ENCODE results near the gene DBP.
A peak's percentile ranks its signal among the peaks of the same experiment; 100 is the strongest.
"Not testable (repeated sequence)": the region's sequence is repeated elsewhere in the genome, so short reads cannot be mapped to it uniquely, and the experiment has no call there.

Gene DBP

GRCh38 chr19:48665786-48666185, 28.6 kb upstream of the DBP start:
- no peak for DNase-seq (ENCODE audit: low read depth in 2 of 2)

GRCh38 chr19:48664476-48664875, 27.3 kb upstream of the DBP start:
- DNase-seq (ENCODE audit: low read depth in 2 of 2) = no peak

- DNase-seq (ENCODE audit: low read depth in 2 of 2) = no peak
Observed at GRCh38 chr19:48663667-48664066, 26.5 kb upstream of the DBP start.

DNA sequence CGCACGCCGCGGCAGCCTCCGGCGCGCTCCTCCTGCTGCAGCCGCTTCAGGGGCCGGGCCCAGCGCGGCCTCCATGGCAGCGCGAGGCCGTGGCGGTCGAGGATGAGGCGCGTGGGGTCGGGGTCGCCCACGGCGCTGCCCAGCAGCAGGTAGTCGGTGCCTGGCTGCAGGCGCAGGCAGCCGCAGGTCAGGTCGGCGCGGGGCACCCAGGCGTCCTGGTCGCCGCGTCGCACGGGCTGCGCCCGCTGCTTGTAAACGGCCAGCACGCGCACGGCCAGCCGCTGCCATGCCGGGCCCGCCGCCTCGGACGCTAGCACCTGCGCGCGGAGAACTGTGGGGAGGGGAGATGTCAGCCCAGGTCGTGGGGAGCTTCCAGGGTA, 24.5 kb upstream of the DBP start:
- DNase-seq (ENCODE audit: low read depth in 2 of 2) = no peak

DNA sequence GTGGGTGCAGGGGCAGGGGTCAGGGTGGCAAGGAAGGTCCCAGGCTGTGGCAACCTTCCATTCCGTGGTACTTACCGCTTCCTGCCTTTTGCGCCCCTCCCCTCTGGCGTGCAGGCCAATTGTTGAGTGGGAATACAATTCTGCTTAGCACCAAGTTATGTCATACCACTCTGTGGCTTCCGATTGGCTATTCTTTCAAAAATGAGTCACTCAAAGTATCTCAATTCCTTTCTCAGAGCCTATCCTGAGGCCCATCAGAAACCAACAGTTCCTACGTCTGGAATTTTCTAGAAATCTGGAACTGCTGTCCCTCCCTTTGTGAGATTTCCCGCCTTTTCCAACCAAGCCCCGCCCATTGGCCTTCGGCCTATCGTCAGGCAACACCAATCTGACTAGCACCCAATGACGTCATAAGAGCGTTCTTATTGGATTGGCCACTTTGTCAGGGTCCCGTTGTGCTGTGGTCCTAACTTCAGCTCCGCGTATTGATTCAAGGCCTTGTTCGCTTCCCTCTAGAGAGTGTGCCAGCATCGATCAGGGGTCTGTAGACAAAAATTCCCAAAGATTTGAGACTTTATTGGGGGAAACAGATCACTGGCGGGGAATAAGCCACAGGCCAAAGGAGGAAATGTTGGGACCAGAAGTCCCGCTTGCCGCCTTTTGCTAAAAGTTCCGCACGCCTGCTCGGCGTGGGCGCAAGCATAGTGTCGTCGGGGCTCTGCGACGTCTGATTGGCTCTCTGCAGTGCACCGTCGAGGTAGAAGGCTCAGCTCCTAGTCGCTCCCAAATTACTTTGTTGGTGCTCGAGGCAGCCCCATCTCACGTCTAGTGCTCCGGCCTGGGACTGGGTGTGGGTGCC, 23.9 kb upstream of the DBP start:
- DNase-seq (ENCODE audit: low read depth in 2 of 2) = peak; percentile 62 to 71

GRCh38 chr19:48659768-48660167, 22.6 kb upstream of the DBP start:
- DNase-seq (ENCODE audit: low read depth in 2 of 2) = no peak

DNA sequence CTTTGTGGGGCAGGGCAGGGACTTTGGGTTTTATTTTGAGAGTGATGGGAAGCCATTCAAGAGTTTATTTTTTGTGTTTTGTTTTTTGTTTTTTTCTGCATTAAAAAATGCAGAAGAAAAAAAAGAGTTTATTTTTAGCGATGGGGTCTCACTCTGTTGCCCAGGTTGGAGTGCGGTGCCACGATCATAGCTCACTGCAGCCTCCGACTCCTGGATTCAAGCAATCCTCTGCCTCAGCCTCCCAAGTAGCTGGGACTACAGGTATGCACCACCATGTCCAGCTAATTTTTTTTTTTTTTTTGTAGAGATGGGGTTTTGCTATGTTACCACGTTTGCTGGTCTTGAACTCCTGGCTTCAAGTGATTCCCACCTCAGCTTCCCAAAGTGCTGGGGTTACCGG, 21.3 kb upstream of the DBP start:
- DNase-seq (ENCODE audit: low read depth in 2 of 2) = no peak

DNA sequence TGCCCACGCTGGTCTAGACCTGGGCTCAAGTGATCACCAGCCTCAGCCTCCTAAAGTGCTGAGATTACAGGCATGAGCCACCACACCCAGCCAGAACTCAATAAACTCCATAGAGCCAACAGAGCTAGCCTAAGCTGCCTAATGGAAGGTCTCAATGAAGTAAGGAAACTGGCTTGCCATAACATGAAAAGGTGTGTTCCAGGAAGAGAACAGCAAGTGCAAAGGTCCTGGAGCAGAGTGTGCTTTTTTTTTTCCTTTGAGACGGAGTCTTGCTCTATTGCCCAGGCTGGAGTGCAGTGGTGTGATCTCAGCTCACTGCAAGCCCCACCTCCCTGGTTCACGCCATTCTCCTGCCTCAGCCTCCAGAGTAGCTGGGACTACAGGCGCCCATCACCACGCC, 20.6 kb upstream of the DBP start:
- DNase-seq (ENCODE audit: low read depth in 2 of 2) = not testable (repeated sequence)

GRCh38 chr19:48656840-48657474, 19.8 kb upstream of the DBP start:
- no peak for DNase-seq (ENCODE audit: low read depth in 2 of 2)

DNA sequence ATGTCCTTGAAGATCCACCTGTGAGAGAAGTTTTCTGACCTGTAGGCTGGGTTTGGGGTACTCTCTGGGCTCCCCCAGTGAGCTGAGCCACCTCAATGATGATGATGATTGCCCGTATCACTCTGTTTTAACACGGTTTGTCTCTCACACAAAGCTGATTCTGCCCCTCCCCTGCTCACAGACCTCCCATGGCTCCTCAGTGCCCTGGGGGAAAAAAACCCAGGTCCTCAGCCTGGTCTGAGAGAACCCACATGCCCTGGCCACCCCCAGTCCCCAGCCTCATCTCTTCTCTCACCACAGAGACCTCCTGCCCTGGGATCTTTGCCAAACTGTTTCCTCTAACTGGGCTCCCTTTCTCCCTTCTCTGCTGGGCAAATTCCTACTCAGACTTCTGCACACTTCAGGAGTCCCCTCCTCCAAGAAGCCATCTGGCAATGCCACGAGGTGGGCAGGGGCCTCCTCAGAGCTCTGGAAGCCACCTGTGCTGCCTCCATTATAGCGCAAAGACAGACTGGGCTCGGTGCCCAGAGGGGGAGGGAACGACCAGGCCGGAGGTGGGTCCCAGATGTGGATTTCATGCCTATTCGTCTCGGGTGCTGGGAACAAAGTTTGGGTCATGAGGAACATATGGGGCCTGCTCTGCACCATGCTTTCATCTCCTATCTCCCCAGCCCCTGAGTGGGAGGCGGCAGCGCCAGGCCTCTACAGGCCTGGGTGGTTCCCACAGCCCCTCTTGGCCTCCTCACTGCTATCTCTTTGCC, 17.3 kb upstream of the DBP start:
- DNase-seq (ENCODE audit: low read depth in 2 of 2) = no peak

DNA sequence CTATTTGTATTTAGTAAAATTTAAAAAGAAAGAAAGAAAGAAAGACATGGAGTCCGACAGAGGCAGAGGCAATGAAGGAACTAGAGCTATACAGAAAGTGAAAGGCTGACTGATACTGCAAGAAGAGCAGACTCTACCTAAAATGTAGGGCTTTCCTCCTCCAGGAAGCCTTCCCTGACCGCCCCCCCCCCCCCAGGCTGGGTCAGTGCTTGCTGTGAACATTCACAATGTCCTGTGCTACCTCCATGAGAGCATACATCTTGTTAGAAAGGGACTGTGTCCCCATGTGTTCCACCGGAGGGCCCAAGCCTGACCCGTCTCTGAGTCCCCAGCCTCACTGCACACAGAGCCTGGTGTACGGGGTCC, 14.5 kb upstream of the DBP start:
- DNase-seq (ENCODE audit: low read depth in 2 of 2) = no peak

GRCh38 chr19:48650974-48651682, 13.9 kb upstream of the DBP start:
- DNase-seq (ENCODE audit: low read depth in 2 of 2) = no peak

DNA sequence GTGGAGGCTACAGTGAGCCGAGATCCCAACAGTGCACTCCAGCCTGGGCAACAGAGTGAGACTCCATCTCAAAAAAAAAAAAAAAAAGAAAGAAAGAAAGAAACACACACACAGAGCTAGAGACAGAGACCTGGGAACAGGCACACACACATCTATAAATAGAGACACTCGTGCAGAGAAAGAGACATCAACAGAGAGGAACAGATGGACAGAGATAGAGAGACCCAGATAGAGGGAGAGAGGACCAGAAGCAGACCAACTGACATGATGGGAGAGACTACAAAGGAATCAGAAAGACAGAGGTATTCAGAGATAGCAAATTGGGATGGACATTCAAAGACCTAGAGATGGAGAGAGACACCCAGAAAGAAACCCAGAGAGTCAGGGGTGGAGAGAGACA, 11.0 kb upstream of the DBP start:
- DNase-seq (ENCODE audit: low read depth in 2 of 2) = no peak

- DNase-seq (ENCODE audit: low read depth in 2 of 2) = no peak
Observed at GRCh38 chr19:48646722-48647216, 9.6 kb upstream of the DBP start.

- DNase-seq (ENCODE audit: low read depth in 2 of 2) = peak; percentile 87 to 89
Observed at GRCh38 chr19:48646001-48646721, 9.0 kb upstream of the DBP start, which contains the start of gene CA11. Gene CA11, minus strand, starts transcription at chr19:48646187. Its CDS starts 555 bp downstream, at chr19:48645632.

DNA sequence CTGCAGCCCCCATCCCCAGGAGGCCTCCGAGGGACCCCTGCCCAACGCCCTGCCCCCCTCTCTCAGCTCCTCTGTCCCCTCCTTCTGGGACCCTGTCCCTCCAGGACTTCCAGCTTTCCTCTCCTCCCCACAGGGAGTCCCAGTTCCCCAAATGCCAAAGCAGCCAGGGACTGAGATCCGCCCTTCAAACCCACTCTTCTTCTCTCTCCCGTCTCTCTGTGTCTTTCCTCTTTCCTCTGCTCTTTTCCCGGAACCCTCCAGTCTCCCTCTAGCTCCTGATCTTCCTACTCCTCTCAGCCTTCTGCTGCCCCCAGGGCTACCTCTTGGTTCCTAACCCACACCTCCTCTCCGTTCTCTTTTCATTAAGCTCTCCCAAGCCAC, 8.4 kb upstream of the DBP start:
- no peak for DNase-seq (ENCODE audit: low read depth in 2 of 2)

GRCh38 chr19:48644839-48645619, 7.8 kb upstream of the DBP start:
- DNase-seq (ENCODE audit: low read depth in 2 of 2) = peak; percentile 56 to 64

GRCh38 chr19:48644355-48644754, 7.2 kb upstream of the DBP start:
- no peak for DNase-seq (ENCODE audit: low read depth in 2 of 2)

DNA sequence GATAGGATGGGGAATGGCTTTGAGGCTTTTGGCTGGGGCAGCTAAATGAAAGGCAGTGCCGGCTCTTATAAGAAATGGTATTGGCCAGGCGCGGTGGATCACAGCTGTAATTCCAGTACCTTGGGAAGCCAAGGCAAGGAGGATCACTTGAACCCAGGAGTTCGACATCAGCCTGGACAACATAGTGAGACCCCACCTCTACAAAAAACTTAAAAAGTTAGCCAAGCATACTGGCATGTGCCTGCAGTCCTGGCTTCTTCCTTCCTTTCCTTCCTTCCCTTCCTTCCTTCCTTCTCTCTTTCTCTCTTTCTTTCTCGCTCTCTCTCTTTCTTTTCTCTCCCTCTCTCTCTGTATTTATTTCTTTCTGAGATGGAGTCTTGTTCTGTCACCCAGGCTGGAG, 5.7 kb upstream of the DBP start:
- DNase-seq (ENCODE audit: low read depth in 2 of 2) = no peak

DNA sequence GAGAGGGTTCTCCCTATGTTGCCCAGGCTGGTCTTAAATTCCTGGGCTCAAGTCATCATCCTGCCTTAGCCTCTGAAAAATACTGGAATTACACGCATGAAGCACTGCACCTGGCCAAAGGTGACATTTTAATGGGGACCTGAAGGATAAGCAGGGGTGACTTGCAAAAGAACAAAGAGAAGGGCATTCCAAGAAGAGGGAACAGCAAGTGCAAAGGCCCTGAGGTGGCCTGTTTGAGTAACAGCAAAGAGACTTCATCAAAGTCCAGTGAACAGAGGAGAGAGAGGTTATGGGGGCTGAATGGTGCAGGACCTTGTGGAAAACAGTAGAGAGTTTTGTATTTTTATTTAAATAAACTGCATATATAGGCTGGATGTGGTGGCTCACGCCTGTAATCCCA, 4.7 kb upstream of the DBP start:
- no peak for DNase-seq (ENCODE audit: low read depth in 2 of 2)
